SKM-1 (cell line): ENCODE measurements around the gene RTN4R.

ENCODE experiments used
- DNase-seq: peaks from one replicate; lab custom pipeline; 2025; ENCODE audit not compliant: unreplicated experiment; lab: John Stamatoyannopoulos, UW

Gene RTN4R

DNA sequence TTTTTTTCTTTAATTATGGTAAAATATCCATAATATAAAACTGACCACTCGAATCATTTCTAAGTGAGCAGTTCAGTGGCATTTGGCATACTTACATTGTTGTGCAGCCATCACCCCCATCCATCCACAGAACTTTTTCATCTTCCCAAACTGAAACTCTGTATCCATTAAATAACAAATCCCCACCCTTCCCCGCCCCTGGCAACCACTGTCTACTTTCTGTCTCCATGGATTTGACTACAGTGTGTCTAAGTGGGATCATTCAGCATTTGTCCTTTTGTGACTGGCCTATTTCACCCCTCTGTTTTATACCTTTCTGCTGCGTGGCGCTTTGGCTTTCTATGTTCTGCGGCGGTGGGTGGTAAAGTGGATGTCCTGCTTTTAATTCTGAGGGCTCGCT lies 49.1 kb downstream of the RTN4R start:
- DNase-seq: no peak

DNA sequence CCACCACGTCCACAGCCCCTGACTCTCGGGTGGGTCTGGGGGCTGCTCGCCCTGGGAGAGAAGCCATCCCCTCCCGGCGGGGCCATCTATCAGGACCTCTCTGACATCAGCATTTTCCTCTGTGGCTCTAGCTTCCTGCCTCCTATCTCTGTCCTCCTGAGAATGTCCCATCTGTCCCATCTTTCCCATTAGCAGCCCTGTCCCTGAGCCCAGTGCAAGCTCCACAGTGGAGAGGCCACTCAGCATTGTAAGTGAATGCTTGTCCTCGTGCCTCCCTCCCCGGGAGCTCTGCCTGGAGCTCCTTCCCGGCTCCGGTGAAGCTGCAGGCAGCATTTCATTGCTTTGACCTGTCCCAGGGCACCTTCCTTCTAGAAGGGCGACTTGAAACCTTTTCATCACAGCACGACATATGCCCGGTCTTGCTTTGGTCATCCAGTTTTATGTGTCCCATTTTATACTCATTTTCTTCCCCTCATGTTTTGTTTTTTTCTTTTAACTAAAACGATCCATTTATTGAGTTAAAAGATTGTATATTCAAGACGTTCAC lies 49.7 kb downstream of the RTN4R start:
- DNase-seq: no peak

DNA sequence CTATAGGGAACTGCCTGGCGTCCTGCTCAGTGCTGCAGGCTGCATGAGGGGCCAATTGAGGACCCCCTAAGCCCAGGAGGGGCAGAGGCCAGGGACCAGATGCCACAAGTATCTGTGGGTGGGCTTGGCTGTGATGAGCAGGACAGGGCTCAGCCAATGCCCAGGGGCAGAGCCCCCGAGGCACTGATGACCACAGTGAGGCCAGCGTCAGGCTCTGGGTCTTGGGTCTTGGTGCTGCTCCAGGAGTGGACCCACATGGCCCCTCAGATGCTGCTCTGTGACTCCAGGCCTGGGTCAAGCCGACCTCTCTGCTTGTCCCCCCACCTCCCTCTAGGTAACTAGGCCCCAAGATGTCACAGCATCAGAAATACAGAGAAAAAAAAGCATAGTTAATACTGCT lies 50.6 kb downstream of the RTN4R start:
- DNase-seq: no peak

DNA sequence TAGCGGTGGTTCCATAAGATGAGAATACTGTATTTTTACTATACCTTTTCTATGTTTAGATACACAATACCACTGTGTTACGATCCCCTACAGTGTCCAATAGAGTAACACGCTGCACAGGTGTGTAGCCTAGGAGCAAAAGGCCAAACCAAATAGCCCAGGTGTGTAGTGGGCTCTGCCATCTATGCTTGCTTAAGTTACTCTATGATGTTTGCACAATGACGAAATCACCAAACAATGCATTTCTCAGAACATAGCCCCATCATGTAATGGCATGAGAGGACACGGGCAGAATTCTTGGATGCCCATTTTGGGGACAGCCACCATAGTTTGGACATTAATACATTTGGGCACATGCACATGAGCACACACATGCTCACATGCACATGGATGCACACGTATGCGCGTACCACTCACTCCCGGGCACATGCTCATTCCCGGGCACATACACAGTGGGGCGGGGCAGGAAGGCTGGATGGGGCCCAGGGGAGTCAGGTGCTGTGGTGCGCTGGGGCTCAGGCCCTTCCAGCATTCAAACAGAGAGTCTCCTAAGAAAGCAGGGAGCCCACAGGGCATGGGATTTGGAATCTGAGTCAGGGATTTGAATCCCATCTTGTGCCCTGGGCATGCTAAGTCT lies 51.1 kb downstream of the RTN4R start:
- DNase-seq: no peak

DNA sequence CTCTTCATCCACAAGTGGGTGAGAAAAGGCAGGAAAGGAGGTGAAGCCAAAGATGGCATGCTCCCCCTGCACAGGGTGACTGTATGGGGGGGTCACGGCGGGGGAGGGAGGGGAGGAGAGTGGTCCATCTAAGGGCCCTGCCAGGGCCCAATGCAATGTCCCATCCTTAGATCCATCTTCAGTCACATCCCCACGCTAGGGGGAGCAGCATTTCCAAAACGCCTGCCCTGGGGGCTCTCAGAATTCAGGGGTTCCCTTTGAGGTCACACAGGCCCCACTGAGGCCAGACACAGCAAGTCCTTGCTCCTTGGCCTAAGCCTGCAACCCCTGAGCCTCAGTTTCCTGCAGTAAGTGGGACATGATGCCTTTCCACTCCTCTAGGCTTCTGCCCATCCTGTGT lies 52.4 kb downstream of the RTN4R start:
- DNase-seq: no peak

DNA sequence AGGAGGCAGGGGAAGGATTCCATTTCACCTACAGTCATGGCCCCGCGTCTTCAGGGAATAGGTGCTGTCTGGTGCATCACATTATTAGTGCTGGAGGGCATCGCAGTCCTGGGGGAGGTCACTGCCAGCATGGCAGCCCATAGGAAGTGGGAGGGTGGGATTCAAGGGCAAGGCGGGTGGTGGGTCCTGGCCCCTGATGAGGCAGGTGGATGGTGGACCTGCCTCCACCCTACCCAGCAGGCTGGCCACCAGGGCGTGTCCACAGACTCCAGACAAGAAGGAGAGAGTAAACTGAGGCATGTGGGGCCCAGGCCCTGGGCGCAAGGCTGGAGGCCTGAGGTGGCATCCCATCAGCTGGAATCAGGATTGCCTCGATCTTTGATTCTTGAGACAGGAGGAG lies 53.3 kb downstream of the RTN4R start:
- DNase-seq: no peak

DNA sequence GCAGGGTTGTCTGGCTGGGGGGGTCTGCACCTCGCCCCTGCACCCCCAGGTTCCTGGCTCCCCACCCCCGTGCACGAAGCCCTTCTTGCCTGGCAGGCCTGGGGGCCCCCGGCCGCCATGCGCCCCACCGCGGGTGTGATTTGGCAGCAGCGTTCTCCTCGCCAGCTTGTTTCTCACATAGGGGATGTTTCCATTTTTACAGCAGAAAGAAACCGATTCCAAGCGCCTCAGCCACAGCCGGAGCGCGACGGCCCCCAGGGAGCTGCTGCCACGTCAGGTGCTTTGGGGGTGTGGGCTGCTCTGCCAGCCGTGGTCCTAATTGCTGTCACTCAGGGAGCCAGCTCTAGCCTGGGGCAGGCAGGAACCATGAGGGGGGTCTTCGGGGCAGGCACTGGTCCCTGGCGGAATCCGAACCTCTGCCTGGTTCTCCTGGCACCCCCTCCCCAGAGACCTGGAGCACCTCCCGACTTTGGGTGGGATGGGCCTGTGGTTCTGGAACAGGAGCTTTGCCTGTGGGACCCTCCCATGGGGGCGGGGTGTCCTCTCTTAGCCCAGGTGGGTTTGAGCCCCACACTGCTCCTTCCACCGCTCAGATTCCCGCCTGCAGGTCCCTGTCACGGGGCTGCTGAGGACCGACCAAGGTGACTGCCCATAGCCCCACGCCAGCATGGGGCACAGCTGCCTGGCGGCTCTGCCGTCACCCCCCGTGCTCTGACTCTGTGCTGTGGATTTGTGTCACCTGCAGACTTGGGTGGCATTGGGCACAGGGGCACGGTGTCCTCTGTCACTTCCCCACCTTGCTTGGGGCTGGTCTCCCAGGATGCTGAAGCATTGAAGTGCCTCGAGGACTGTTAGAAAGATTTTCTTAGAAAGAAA lies 54.0 kb downstream of the RTN4R start:
- DNase-seq: no peak

DNA sequence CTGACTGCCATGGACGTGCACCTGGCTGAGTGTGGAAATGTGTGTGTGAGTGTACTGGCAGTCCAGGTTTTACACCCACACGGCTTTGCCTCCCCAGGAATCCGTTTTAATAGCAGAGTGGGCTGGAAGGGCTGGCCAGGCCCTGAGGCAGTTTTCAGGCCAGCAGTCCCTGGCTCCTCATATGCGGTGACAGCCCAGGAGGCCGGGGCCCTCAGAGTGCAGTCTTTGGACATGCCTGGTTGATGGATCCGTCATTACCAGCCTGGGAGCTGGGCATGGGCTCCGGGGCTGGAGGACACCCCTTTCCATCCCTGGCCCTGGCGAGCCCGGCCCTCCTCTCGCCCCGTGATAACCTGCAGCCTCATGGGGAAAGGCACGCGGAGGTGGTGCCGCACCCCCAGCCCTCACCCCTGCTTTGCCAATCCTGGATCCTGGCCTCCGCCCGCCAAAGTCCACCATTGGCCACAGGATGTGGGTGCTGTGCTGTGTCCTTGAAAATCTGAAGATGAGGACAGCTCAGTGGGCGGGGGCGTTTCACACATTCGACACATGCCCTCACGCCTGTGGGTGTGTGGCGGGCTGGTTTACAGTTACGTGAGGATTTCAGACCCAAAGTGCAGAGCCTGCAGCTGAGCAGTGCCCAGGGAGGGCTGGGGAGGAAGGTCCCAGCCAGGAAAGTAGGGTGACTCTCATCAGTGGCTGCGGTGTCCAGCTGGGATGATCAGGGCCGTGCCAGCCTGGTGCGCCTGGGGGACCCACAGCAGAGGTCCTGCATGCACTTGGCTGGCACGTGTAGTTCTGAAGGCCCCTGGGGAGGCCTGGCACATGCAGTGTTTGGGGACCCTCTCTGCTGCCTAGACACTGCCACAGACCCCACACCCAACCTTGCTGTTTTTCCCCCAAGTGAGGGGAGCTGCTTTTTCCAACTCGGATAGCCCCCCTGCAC lies 55.1 kb downstream of the RTN4R start:
- no peak for DNase-seq

DNA sequence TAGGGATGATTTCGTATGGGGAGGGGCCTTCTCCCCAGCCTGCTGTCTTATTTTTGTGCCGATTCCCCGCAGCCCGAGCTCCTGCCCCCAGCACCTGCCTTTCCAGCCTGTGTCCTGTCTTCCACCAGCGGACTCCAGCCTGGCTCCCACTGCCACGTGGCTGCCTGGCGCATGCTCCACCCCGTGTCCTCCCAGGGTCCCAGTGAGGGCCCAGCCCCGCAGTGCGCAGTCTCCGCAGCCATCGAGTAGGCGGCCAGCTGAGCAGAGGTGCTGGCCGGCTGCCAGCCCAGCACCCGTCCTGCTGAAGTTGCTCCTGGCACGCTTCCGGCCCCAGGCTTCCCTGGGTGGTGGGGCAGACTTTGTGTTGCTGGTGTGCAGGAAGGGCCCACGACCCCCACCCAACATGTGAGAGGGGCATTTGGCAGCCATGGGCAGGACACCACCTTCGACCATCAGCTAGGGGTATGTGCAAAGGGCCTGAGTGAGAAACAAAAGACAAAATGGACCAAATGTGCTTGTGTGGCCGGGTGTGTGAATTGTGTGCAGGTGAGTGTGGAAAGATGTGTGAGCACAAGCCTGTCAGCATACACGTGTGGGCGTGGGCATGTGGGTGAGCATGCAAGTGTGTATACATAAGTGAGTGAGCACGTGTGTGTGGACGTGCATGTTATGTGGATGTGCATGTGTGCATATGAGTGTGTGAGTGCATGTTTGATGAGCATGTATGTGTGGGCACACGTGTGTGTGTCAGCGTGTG lies 55.9 kb downstream of the RTN4R start:
- no peak for DNase-seq

DNA sequence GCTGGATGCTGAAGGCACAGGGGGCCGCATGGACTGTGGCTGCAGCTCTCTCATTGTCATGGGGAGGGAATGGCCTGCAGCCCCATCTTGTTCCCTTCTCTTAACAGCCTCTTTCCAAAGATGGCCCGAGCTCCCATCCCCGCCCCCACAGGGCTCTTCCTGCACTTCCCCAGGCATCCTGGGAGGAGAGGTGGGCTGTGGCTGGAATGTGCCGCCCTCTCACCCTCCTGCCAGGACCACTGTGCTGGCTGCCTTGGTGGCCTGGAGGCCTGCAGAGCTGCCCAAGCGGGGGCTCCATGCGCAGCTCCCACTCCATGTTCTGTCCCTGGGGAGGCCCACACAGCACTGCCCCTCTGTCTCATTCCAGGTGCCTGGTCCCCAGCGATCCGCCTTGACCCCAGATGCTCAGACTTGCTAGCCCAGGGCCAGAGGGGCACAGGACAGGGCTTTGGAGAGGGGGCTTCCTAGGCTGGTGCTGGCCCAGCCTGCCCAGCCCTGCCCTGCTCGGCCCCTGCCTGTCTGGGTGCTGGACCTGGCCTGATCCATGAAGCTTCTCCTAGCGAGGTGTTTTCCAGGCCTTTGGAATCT lies 56.6 kb downstream of the RTN4R start:
- no peak for DNase-seq

DNA sequence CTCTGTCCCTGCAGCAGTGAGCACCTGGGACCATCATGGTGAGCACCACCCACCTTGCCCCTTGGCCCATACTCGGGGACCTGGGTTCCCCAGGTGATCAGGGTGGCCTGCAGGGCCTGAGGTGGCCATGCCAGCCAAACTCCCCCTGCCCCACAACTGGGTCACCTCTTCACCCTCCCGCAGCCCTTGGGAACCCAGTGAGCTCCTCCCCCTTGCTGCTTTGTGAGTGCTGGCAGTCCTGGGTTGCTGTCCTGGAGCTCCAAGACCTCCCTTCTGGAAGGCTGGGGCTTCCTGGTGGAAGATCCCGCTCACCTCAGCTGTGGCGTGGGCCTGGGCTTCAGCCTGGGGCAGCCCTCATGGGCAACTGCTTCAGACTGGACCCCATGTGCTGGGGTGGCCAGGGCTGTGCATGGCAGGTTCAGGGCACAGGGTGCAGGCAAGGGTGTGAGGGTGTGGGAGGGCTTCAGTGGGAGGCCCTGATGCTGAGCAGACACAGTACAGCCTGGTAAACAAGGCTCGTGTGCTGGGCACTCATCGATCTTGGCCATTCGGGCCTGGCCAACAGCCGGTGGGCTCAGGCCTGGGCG lies 57.6 kb downstream of the RTN4R start:
- no peak for DNase-seq

DNA sequence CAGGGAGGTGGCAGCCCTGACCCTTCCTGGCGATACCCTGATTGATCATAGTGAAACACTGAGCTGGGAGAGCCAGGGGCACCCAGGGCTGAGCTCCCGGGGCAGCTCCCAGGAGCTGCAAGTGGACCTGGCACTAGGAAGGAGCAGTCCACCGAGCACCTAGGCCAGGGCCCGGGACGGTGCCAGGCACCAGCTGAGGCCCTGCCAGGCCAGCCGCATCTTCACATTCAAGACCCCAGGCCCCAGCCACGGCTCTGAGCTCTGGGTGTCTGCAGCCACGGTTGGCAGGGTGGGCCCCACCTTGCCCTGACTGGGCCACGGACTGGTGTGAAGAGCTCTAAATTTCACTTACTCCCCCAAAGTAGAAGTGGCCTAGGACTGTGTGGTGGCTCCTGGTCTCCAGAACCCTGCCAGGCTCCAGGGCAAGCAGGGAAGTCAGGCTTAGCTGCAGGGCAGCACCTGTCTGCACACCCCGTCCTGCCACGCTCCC lies 58.3 kb downstream of the RTN4R start:
- DNase-seq: no peak

DNA sequence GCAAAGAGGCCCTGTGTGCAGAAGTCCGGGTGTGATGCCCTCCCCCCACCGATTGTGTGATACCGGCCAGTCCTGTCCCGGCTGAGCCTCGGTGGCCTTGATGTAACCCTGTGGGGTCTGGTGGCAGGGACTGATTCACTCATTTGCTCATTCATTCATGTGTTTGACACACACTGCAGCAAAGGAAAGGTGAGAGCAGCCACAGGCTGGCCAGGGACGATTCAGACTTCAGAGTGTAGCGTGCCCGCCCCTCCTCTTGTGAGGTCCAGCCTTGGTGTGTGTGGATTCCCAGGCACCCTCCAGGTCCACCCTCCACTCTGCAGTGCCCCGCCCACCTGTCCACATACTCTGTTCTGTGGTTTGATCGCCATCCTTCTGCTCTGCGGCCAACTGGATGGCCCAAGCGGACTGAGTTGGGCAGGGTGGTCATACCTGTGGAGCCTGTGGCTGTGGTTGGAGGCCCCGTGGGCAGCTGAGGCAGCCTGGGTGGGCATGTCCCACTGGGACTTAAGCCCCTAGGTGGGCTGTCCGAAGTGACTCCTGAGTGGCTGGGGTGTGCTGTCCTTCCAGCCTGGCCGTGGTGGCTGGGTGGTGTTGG lies 59.3 kb downstream of the RTN4R start:
- DNase-seq: no peak

DNA sequence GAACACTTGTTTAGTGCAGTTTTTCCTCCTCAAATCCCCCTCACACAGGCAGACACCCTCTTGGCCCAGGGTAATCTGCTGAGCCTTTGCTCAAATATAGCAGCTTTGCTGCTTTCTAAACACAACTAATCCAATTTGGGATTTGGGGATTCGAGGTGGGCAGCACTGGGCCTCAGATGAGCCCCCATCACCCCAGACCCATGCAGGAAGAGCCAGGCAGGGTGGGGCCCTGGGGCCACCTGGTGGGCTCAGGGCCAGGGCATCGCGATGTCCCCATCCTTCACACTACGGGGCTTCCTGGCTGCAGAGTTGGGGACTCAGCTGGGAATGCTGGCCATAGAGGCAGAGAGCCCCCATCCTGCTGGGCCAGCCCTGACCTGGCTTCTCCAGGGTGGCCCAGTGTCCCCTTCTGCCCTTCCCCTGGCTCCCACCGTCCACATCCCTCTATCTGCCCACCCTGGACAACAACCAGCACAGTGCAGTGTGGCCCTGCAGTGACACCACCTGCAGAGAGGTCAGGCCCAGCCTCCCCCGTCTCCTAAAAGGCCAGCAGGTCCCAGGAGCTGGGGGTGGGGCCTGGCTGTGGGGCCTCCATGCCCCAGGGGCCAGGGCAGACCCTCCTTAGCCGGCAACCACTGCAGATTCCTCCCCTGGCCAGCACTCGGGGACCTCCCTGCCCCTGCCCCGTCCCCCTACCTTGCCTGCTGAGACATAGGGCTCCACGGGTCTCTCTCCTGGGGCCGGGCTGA lies 60.7 kb downstream of the RTN4R start:
- DNase-seq: no peak

DNA sequence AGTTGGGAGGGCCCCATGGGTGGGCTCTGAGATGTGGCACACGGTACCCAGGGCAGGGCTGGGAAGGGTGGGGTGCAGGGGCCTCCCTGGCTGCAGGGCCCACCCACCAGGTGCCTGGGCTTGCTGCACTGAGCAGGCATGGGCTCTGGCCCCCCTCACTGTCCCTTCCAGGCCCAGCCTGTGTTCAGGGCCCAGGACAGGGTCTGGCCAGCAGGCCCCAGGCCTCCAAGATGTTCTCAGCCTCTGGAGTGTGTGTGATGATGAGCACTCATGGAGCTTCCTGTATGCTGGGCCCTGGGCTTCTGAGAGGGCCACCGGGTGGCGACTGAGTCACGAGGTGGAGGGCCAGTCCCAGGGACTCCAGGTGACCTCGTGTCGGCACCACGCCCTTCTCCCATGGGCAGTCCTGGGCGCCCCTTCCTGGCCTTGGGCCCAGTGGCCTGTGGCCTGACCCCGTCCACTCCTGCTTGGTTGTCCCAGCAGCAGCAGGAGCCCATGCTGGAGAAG lies 61.4 kb downstream of the RTN4R start:
- DNase-seq: no peak

DNA sequence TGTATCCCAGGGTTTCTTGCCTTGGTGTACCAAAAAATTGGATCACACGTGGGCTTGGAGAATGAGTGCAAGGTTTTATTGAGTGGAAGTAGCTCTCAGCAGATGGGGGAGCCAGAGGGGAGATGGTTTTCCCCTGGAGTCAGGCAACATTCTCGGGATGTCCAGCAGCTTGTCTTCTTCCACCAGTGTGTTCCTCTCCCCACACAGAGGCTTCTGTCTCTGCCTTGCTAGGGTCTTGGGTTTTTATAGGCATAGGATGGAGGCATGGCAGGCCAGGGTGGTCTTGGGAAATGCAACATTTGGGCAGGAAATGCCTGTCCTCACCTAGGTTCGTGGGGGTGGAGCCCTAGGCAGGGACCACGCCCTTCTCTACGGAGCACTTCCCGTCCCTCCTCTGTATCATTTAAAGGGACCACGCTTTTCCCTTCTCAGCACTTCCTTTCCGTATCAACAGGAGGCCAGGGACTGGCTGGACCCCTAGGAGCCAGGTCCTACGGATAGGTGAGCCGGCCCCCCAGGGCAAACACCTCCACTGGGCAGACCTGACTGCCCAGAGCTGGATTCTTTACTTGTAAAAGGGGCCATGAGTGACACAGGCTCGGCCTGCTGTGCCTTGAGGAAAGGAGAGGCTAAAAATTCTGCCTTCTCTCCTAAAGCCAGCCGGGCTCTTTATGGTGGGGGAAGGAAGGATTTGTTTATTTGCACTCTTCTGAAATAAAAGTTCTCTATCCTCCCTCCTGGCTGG lies 62.0 kb downstream of the RTN4R start:
- peak; percentile 63 for DNase-seq

DNA sequence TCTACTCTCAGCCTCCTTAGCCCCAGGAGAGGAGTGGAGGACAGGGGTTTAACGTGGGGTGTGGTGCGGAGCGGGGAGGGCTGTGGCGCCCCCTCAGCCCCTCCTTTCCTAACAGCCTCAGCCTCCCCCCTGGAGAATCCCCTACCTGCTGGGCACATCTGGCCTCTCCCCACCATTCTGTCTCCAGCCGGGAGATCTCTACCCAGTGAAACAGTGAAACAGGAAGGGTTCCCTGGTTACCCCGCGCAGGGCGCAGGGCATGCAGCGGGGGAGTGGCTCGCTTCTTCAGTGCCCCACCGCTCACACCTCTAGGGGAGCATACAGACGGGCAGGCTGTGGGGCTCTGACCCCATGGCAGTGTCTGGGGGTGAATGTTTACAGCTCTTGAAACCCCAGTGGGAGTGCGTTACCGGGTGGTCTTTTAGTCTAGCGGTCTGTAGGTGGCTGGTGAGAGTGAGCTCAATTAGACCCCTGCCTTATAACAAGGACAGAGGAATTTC lies 62.6 kb downstream of the RTN4R start:
- DNase-seq: no peak
